Transverse colon (tissue), 4 donors: ENCODE measurements around the gene IL5RA.

Experiments used
- CTCF ChIP-seq, 5 experiments: fragments of 200-600 bp in 3 of 5; fragments of 450-650 bp in 2 of 5; sonication (generic) in 3 of 5; IDR thresholded peaks; 1 replicate in 2 of 5; 2 replicates in 3 of 5; pipeline ENCODE4 v1.5.1; 2016 to 2017; ENCODE audit warnings: antibody characterized with exemption in 5 of 5, inconsistent platforms in 3 of 5, mild to moderate bottlenecking in 2 of 5, moderate library complexity in 1 of 5
- EP300 ChIP-seq: sonication (generic); formaldehyde crosslinking; IDR thresholded peaks from one replicate; pipeline ENCODE4 v1.6.1; 2017; ENCODE audit warnings: antibody characterized with exemption, low read depth
- POLR2A ChIP-seq: fragments of 450-650 bp; IDR thresholded peaks from one replicate; pipeline ENCODE4 v1.6.1; 2016; ENCODE audit warnings: antibody characterized with exemption, mild to moderate bottlenecking, moderate library complexity
- POLR2AphosphoS5 ChIP-seq, 3 donors: sonication (generic); formaldehyde crosslinking; IDR thresholded peaks; one replicate each; pipeline ENCODE4 v1.6.1; 2016; ENCODE audit warnings: antibody characterized with exemption in 3 of 3

GRCh38 chr3:3031326-3031725, 78.8 kb downstream of the IL5RA start:
- TF ChIP-seq CTCF (IDR thresholded peaks at IDR 0.05) (no peak), EP300 (no peak), POLR2A (no peak), POLR2AphosphoS5 (IDR thresholded peaks at IDR 0.05) (no peak)
